Stomach smooth muscle (tissue), 2 donors: ENCODE measurements around the gene NIN.

Source experiments
- H3K27ac ChIP-seq: one replicate; pipeline ENCODE4 v1.7.0; 2013; ENCODE audit warnings: mild to moderate bottlenecking, low read length, inconsistent platforms
- H3K27me3 ChIP-seq, 2 donors: one replicate each; pipeline ENCODE4 v1.7.0; 2013; ENCODE audit warnings: low read length in 2 of 2; ENCODE audit not compliant: insufficient read depth in 2 of 2, control insufficient read depth in 1 of 2
- H3K36me3 ChIP-seq, 2 donors: one replicate each; pipeline ENCODE4 v1.7.0; 2013; ENCODE audit warnings: low read length in 2 of 2; ENCODE audit not compliant: control insufficient read depth in 2 of 2, insufficient read depth in 2 of 2
- H3K4me1 ChIP-seq: one replicate; pipeline ENCODE4 v1.7.0; 2013; ENCODE audit warnings: low read length; ENCODE audit not compliant: control insufficient read depth, insufficient read depth
- H3K4me3 ChIP-seq, 2 donors: one replicate each; pipeline ENCODE4 v1.7.0; 2013; ENCODE audit warnings: low read length in 2 of 2
- H3K9ac ChIP-seq, 2 donors: one replicate each; pipeline ENCODE4 v1.7.0; 2013; ENCODE audit warnings: low read length in 2 of 2, mild to moderate bottlenecking in 1 of 2
- H3K9me3 ChIP-seq, 2 donors: one replicate each; pipeline ENCODE4 v1.7.0; 2013; ENCODE audit warnings: low read length in 2 of 2; ENCODE audit not compliant: control insufficient read depth in 2 of 2
- donor health status: healthy.
- donor health status: Pancreatic carcinoma.

The NIN gene

DNA sequence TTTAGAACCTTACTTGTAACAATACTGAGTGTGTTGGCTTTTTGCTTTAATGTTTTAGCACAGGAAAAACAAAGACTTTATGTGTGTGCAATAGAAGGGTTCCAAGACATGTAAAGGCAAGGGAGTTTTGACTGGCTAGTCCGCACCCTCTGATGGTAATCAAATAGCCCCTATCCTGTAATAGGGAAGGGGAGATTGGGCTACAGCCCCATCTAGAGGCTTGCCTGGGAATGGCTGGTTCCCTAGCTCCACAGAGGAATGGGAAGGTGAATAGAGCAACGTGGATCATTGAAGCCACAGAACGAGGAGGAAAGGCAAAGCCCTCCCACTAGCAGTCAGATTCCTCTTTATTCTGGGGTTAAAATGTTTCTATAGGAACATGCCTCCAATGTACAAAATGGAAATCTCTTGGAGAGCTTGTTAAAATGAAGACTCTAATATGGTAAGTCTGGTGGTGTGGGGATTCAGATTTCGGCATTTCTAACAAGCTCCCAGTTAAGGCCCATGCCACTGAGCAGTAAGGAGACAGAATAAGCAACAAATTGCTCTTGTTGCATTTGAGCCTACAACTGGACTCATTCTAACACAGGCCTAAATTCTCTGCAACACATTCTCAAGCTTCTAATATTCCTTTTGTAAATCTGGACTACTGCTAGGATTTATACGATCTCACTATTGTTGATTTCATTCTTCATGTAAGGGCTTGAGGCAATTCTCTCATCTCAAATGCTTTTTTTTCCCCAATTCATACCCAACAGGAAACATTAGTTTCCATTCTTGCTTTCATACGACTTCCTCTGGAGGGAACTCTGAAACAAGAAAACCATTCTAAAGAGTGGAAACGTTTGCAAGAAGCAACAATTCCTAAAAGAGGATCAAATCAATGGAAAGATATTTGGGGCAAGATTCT is 57.1 kb downstream of the NIN start:
- no peak overlapping the region for H3K9ac ChIP-seq
- H3K4me1 ChIP-seq, result peaks cover 5% of the 10 kb centered on the region
- H3K4me3 ChIP-seq, result no peak overlapping the region
- H3K27me3 ChIP-seq, result no peaks in the 10 kb centered on the region
- peaks cover 40 to 44% of the 10 kb centered on the region in 2 donors for H3K36me3 ChIP-seq
- H3K9me3 ChIP-seq, result no peaks in the 10 kb centered on the region
- peak overlapping the region; percentile 50 for H3K27ac ChIP-seq

DNA sequence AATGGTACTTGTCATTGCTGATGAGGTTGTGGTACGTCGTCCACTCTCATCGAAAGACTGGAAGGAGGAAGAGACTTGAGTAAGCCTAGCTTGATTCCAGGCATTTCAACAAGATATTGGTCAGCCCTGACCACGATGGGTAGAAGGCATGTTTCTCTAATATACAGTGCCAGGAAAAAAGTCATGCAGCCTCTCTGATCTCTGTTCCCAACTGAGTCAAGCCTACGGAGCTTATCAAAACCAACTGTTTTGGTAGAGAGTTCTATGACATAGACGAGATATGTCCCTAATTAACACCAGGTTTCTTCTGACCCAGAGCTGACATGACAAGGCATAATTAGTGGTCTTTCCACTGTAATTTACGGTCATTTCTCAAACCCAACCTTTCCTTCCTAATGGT is 58.5 kb downstream of the NIN start:
- Histone ChIP-seq H3K9me3 (no peaks in the 10 kb centered on the region), H3K4me1 (no peaks in the 10 kb centered on the region), H3K4me3 (no peak overlapping the region), H3K27me3 (no peaks in the 10 kb centered on the region), H3K9ac (no peak overlapping the region), H3K27ac (no peak overlapping the region), H3K36me3 (peaks cover 43 to 53% of the 10 kb centered on the region in 2 donors)

DNA sequence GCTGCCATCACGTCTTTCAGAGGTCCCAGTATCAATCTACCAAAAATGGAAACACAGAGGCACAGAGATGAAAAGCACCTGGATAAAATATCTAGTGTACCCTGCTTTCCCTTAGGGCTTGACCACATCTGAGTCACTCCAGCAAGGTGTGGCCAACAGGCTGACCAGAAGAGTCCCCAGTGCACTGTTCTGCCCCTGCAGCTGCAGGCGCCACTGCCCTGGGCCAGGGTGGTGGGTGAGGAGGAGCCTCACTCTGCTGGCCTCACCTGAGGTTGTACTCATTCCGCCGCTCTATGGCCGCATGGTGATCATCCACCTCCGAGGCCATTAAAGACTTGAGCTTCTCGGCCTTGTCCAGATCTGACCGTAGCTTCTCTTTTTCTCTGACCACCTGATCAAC is 60.4 kb downstream of the NIN start:
- no peaks in the 10 kb centered on the region for H3K27me3 ChIP-seq
- H3K27ac ChIP-seq, result no peak overlapping the region
- H3K4me3 ChIP-seq, result no peak overlapping the region
- no peaks in the 10 kb centered on the region for H3K4me1 ChIP-seq
- H3K9ac ChIP-seq, result no peak overlapping the region
- peaks cover 49 to 54% of the 10 kb centered on the region in 2 donors for H3K36me3 ChIP-seq
- H3K9me3 ChIP-seq, result no peaks in the 10 kb centered on the region

DNA sequence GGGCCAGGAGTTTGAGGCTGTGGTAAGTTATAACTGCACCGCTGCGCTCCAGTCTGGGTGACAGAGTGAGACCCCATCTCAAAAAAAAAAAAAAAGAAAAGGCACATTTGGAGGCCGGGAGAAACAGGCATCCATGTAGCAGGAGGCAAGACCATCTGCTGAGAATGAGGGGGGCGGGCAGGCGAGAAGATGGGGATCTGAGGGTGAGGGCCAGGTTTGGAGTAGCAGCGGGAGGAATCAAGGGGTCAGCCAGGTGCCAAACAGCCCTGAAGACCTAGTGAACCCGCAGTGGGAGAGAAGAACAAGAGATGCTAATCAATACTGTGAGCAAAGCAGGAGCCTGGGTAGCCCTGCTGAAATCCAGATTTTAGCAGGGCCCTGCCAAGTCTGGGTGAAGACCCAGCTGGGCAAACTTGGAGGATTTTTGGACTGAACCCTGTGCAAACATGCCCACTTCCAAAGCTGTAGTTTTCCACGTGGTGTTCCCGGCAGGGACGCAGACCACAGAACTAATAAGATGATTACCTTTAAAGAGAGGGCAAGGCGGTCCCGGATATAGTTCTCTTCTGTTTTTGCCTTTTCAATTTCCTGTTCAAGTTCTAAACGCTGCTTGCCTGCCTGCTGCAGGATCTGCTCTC is 61.0 kb downstream of the NIN start:
- Histone ChIP-seq H3K27me3 (no peaks in the 10 kb centered on the region), H3K4me3 (no peak overlapping the region), H3K4me1 (no peaks in the 10 kb centered on the region), H3K9ac (no peak overlapping the region), H3K9me3 (no peaks in the 10 kb centered on the region), H3K27ac (no peak overlapping the region), H3K36me3 (peaks cover 49 to 54% of the 10 kb centered on the region in 2 donors)

DNA sequence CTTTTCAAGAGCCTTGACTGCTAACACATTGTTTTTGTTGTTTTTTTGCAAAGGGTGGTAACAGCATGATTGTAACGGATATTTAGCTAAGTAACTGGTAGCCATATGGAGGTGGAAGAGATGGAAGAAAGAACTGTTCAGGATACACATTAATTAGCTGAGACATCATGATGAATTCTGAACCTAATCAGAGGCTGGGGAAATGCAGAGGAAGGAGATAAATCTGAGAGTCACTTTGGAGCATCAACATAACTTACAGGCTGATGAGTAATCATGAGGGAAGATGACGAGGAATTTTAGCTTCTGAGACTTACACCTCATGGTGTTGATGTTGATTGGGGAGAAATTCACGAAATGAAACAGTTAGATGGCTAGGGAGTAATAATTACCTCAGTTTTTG is 62.3 kb downstream of the NIN start:
- Histone ChIP-seq H3K4me3 (no peak overlapping the region), H3K9me3 (no peaks in the 10 kb centered on the region), H3K36me3 (peaks cover 46 to 59% of the 10 kb centered on the region in 2 donors), H3K27me3 (no peaks in the 10 kb centered on the region), H3K9ac (no peak overlapping the region), H3K27ac (no peak overlapping the region), H3K4me1 (no peaks in the 10 kb centered on the region)

DNA sequence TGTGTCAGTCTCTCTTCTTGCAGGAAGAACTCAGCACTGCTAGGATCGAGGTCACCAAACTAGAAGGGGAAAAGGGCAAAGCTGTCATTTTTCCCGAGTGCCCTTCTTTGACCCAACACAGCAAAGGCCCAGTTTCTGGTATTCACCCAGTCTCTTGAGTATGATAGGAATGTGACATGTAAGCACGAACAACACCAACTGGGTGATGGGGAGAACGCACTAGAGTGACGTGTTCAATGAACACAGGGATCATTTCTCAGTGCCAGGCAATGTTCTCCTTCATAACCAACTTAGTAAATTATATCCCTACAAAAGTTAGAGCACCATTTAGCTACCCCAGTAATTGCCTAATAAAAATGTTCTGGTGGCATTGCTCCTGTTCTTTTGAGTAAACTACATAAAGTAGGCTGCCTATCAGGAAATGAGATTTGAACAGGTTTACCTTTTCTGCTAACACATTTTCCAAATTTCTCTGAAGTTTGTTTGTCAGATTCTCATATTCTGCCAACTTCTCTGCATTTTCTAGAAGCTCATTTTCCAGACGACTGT is 64.5 kb downstream of the NIN start:
- Histone ChIP-seq H3K4me3 (no peak overlapping the region), H3K36me3 (peaks cover 56 to 68% of the 10 kb centered on the region in 2 donors), H3K27me3 (no peaks in the 10 kb centered on the region), H3K9ac (no peak overlapping the region), H3K9me3 (no peaks in the 10 kb centered on the region), H3K4me1 (no peaks in the 10 kb centered on the region), H3K27ac (no peak overlapping the region)

DNA sequence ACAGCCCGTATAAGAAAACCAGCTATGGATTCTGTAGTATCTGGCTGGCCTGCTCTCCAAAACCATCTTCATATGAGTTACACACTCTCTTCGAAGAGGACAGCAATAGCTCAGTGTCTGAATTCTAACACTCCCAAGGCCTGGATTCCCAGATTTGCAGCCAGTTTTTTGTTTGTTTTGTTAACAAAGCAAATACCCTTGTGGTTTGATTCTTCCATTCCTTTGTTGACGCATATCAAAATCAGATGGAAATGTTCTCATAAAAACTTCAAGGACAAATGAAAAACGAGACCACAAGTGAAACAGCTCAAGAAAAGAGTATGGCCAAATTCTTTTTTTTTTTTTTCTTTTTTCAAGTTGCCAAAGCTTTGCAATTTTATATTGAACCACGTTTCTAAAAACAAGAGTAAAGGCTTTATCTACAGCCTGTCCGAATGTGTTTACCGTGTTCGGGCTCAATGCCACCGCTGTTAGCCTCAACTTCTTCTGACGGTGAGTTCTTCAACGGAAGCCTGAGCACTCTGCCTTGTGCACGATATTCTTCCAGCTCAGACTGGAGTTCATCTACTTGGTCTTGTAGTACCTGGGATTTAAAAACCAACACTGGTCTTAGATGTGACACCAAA is 67.5 kb downstream of the NIN start:
- no peaks in the 10 kb centered on the region for H3K4me1 ChIP-seq
- no peaks in the 10 kb centered on the region for H3K9me3 ChIP-seq
- H3K4me3 ChIP-seq, result no peak overlapping the region
- peaks cover 47 to 59% of the 10 kb centered on the region in 2 donors for H3K36me3 ChIP-seq
- no peak overlapping the region for H3K27ac ChIP-seq
- H3K27me3 ChIP-seq, result no peaks in the 10 kb centered on the region
- no peak overlapping the region for H3K9ac ChIP-seq

DNA sequence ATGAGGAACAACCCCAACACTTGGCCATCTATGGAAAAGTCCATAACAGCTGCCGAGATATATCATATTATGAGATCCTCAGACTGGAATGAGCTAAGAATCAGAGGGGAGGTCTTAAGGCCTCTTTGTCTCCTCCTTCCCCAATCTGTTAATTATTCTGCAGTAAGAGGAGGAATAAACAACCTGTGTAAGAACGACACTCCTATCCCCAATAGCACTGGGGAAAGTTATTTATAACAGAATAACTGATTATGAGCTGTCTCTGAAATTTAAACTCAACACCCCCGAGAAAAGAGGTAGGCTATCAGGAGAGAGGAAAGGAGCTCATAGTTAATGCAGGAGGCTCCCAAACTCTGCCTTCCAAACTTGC is 68.0 kb downstream of the NIN start:
- Histone ChIP-seq H3K4me1 (no peaks in the 10 kb centered on the region), H3K36me3 (peaks cover 52 to 60% of the 10 kb centered on the region in 2 donors), H3K9me3 (no peaks in the 10 kb centered on the region), H3K4me3 (no peak overlapping the region), H3K9ac (no peak overlapping the region), H3K27ac (no peak overlapping the region), H3K27me3 (no peaks in the 10 kb centered on the region)

DNA sequence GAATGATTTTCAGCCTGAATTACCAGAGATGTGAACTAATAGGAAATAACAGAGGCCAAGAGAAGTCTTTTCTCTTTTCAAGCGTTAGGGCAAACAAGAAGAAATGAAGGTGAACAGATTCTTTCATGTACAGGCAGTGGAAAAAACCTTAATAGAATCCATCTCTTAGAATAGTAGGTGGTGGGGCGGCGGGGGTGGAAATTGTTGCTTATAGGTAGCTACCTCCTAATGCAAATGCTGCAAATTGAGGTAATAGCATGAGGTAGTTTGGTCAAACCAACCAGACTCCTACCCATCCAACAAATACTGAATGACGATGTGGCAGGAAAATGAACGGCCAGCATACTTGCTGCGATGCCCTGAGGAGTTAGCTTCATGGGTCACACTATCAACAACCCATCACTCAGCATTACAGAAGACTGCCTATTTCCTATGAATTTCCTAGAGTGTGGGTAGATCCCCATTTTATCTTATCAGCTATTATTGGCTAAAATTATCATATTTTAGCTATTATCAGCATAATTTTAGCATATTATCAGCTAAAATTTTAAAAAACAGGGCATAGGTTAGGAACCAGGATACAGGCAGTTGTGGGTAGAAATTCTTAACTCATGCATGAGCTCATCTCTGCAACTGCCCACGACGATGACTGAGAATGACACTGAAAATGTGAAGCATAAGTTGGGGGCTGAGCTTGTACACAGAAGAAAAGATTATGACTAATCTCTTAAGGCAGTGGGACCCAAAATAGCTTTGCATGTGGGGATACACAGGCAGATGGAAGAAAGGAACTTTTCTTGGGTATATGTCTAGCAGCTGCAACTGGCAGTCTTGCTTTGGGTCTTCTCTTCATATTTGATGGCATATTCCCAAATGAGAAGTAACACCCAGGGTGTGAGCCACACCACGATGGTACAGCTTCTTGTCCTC is 68.7 kb downstream of the NIN start:
- no peak overlapping the region for H3K27ac ChIP-seq
- no peak overlapping the region for H3K4me3 ChIP-seq
- no peaks in the 10 kb centered on the region for H3K4me1 ChIP-seq
- no peaks in the 10 kb centered on the region for H3K9me3 ChIP-seq
- H3K27me3 ChIP-seq, result no peaks in the 10 kb centered on the region
- H3K36me3 ChIP-seq, result peaks cover 56 to 63% of the 10 kb centered on the region in 2 donors
- H3K9ac ChIP-seq, result no peak overlapping the region
